Measurements from ENCODE around the gene TTLL7. TPM values are rescaled to one million over a fixed set of nuclear protein-coding genes. Genes with fewer than 3 reads are reported as not detected.
"Not testable (repeated sequence)": the region's sequence is repeated elsewhere in the genome, so short reads cannot be mapped to it uniquely, and the experiment has no call there.

Gene TTLL7
- total RNA-seq, 1 donor from 2014 or later = 2.2 TPM

DNA sequence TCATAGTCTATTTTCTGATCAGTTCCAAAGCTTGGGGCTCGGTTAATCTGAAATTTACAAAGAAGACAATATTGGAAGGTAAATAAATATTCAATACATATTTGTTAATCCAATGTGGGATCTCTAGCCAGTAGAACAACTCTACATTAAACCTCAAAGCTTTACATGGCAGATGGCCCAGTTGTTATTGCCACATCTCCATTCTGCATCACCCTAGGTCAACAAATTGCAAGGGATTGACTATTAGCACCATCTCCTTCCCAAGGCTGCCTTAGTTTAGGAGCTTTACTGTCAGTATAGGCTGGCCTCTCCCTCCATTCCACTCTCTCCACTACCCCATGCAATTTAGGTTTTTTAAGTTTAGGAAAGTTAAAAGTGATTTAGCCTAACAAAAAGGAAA lies 69.7 kb downstream of the TTLL7 start:
- DNase-seq = no peak

DNA sequence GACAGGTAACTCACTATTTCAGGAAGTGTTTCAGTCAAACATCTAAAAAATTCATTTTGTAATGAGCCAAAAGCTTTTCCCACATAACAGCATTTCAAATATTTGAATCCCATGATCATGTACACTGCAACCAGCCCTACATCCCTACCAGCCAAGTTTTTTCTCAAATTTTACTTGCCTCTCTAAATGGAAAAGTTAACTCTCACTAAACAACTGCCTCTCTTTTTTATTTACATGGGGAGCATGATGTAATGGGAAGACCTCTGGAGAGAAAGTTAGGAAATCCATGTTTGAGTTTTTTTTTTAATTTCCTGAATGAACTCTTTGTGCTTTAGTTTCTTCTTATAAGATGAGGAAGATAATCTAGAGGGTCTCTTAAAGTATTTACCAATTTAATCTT lies 70.5 kb downstream of the TTLL7 start:
- no peak for DNase-seq

- no peak for DNase-seq
Measured at GRCh38 chr1:83927701-83928100, 71.2 kb downstream of the TTLL7 start.

GRCh38 chr1:83927061-83927460 lies 71.9 kb downstream of the TTLL7 start:
- no peak for DNase-seq

- DNase-seq = no peak
Measured at GRCh38 chr1:83923553-83923952, 75.4 kb downstream of the TTLL7 start.

DNA sequence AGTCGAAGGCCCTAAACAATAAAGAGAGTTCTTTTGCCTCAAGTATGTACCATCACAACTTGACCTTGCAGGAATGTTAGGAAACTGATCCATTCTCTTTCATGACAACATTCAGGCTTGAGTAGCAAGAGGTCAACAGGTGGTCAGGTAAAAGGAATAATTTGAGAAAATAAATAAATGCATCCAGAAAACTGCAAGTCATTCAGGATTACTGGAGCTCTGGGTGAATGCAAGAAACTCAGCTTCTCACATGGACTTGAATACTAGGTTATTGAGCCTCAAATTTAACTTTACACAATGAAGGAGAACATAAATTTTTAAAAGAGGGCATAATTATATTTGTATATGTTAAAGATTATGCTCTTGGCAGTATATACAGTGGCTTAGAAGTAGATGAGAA lies 76.5 kb downstream of the TTLL7 start:
- DNase-seq = no peak

- DNase-seq = no peak
Measured at GRCh38 chr1:83920320-83920719, 78.6 kb downstream of the TTLL7 start.

DNA sequence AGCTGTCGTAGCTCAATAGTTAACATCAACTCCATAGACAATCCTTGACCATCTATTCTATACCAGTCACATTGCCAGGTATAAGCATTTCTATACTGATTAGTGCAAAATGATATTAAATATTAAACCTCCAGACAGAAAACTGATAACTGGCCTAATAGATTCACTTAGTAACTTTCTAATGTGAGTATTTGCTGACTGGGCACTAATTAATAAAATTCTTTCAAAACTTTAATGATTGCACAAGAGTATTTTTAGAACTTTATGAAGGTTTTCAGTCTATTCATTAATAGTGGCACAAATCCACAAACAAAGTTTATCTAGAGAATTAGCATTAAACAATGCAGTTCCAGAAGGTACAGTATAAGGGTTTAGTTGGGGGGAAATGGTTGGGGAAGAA lies 79.1 kb downstream of the TTLL7 start:
- DNase-seq = no peak

GRCh38 chr1:83918688-83919285 lies 80.1 kb downstream of the TTLL7 start:
- DNase-seq = no peak

GRCh38 chr1:83917959-83918358 lies 81.0 kb downstream of the TTLL7 start:
- no peak for DNase-seq

DNA sequence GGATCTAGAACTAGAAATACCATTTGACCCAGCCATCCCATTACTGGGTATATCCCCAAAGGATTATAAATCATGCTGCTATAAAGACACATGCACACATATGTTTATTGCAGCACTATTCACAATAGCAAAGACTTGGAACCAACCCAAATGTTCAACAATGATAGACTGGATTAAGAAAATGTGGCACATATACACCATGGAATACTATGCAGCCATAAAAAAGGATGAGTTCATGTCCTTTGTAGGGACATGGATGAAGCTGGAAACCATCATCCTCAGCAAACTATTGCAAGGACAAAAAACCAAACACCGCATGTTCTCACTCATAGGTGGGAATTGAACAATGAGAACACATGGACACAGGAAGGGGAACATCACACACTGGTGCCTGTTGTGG lies 82.8 kb downstream of the TTLL7 start:
- not testable (repeated sequence) for DNase-seq

DNA sequence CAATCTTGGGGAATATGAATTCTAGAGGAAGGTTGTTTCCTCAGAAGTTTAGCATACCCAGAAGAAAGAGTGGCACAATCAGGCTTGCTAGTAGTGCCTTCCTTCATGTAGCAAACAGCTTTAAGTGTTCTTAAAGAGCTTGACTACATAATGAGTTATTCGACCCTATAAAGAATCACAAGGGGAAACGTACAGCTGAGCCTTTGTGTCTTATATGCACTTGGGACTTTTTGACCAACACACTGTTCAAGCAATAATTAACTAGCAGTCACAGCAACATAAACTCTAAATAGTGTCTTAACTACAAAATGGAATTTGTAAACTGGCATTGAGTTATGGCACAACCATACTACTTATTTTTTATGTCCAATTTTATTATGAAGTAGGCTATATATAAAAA lies 86.1 kb downstream of the TTLL7 start:
- DNase-seq = no peak

- no peak for DNase-seq
Measured at GRCh38 chr1:83910461-83910860, 88.5 kb downstream of the TTLL7 start.

DNA sequence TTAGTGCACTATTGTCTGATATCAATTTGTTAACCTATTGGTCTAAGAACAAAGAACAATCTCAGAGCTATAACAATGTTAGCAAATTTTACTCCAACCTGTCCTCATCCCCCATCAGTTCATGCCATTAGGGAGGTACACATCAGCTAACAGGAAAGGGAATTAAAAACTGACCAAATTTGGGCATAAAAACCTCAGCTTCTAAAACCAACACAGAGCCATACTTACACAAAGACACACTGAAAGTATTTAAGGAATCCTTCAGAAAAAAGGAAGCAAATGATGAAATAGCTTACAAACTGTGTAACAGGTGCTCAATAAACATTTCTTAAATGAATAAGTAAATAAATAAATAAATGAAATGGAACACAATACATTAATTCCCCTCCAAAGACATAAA lies 89.2 kb downstream of the TTLL7 start:
- DNase-seq = no peak

DNA sequence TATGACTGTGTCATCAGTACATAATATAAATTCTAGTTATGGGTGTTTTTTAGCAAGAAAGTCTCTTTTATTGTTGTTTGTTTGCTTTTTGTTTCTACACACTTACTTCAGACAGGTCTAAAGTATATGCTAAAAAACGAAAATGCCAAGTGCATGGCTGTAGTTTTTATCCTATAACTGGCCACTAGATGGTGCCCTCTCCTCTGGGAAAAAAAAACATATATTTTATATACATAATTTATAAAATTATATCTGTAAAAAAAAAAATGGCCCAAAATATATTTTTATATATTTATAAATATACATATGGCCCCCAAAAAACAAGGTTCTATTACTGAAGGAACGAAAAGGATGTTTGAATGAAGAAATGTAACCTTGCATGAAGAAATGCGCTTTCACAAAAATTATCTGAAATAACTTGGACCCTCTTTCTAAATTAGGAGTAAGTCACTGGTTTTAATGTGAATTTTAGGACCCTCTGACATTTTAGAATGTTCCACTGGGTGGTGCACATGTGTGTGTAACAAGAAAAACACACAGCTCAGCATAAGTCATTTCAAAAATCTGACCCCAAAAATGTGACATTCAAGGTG lies 93.5 kb downstream of the TTLL7 start:
- DNase-seq = peak; percentile 51

GRCh38 chr1:83901547-83902155 lies 97.3 kb downstream of the TTLL7 start:
- DNase-seq = no peak

GRCh38 chr1:83900524-83900923 lies 98.4 kb downstream of the TTLL7 start:
- no peak for DNase-seq

DNA sequence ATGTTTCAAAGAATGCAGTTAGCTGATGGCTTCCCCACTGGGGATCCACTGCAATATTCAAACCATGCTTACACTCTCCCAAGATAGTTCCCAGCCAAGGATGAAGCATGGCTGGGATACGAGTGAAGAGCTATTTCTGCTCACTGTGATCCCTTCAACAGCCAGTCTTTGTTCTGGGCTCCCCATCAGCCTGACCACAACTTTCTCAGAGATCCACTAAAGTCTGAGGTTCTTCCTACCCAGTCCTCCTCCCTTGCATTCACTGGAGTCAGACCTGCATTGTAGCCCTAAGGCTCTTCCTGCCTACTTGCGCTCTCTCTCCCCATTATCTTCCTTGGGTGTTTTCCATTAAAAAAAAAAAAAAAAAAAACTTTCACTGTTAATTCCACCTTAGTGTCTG lies 101.4 kb downstream of the TTLL7 start:
- no peak for DNase-seq

DNA sequence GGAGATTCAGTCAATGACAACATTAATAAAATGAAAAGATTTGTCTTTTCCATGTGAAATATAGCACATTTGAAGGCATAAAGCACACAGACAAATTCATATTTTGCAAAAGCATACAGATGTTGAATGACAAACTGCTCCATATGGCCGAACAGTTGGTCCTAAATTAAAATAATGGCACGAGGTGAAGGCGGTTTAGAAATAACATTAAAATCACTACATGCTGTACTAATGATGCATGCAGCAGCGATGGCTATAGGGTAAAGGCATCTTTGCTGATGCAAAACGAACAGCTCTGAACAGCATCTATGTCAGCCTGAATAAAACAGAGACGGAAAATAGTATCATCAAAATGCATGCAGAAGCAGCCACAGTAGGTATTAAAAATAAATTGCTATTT lies 102.6 kb downstream of the TTLL7 start:
- DNase-seq = no peak

DNA sequence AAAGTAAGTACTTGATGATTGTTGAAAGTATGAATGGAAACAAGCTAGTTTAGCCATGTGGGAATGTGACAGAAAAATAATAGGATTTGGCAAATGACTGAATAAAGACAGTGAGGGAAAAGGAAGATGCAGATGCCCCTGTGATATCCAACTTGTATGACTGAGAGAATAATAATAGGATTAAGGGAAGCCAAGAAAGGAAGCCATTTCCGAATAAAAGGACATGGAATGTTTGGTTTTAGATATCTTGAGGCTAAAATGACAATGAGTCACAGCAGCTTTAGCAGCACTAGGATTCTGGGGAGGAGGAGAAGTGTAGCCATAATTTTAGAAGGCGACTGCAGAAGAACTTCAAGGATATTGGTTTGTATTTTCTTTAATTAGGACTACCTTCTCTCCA lies 109.2 kb downstream of the TTLL7 start:
- no peak for DNase-seq

DNA sequence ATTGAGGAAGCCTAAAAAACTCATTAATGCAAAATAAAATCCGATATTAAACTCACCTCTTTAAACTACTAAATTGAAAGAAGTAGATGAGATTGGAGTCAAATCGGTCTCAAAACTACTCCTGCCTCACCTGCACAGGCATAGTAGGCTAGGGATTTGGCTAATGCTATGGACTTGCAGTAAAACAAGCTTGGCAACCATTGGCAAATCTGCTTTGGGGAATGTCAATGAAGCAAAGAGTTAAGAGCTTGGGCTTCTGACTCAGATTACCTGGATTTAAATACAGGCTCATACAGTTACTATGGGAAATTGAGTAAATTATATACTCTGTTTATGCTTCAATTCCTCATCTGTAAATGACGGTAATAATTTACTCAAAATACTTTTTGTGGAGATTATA lies 111.4 kb downstream of the TTLL7 start:
- DNase-seq = no peak

DNA sequence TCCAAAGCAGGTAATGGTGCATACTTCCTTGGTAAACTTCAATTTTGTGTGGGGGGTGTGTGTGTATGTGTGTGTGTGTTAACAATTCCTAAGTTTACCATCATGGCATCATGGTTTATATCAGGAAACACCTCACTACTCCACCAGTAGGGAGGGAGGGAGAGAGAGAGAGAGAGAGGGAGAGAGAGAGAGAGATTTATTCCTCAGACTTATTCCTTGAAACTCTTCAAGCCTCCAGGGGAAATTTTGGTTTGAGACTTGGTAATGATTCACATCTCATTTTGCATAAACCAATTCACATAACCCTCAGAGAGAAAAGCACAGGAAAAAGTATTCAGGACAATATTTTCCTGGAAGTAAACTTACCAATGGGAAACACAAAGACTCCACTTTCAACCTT lies 115.0 kb downstream of the TTLL7 start:
- DNase-seq = no peak

DNA sequence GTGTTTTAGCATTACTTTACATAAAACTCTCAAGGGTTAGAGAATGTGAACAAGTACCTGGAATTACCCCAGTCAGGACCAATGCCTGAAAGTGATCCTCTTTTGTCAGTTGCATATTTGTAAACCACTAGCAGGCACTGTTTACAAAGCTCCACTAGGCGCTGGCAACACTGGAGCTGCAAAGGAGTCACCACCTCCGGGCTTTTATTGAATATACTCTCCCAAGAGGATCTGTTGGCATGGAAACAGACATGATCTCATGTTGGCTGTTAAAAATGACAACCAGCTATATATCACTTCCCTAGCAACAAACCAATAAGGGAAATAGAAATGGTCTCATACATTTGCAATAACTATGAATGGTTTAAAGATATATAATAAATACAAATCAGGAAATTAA lies 116.0 kb downstream of the TTLL7 start:
- peak; percentile 64 for DNase-seq

DNA sequence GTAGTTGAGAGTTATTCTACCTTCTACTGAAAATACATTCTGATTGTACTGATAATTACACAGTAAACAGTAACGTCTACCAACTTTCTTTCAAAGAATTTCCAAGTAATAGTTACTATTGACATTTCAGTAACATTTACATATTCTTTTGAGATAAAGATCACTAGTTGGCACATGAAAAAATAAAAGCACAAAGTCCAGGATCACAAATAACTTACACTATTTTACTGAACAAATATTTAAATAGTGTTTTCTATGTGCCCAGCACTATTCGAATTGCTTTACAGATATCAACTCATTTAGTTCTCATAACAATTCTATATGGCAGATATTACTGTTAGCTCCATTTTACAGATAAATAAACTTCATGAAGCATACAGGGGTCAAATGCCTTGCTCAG lies 126.4 kb downstream of the TTLL7 start:
- no peak for DNase-seq

DNA sequence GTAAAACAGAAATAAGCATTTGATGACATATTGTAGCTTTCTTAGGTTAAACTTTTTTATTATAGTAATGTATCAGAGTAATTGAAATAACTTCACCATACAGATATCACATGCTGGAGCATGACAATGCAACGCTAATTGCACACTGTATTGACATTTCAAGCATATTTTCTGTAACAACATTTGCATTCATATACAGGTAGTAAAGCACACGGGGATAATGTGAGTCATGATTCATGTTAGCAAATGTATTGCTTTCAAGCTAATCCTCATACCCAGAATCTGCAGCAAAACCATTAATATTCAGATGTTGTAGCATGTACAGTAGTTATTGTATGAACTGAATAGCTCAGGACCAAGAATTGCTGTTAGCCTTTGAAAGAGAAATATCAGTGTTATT lies 133.9 kb downstream of the TTLL7 start:
- DNase-seq = no peak
